Naive B cell (primary cell): ENCODE measurements around the gene KRTAP5-1. TPM values are rescaled to one million over a fixed set of nuclear protein-coding genes. Genes with fewer than 3 reads are reported as not detected.
A peak's percentile ranks its signal among the peaks of the same experiment; 100 is the strongest.
"Not testable (repeated sequence)": the region's sequence is repeated elsewhere in the genome, so short reads cannot be mapped to it uniquely, and the experiment has no call there.

Source experiments
- ATAC-seq, 2 donors: fragments of 150-1000 bp; cut with Tn5 transposase; 2 replicates each; pipeline ENCODE4 v1.10.0; 2021; ENCODE audit warnings: low read depth in 2 of 2, mild to moderate bottlenecking in 2 of 2, moderate library complexity in 2 of 2
- DNase-seq: peaks from one replicate; pipeline ENCODE4 v3.0.0; 2022
- H3K27ac Mint-ChIP-seq, 6 donors: one replicate each; pipeline ENCODE4 v1.8.0; 2020 to 2022; ENCODE audit warnings: mild to moderate bottlenecking in 6 of 6, mixed read lengths in 6 of 6, moderate library complexity in 5 of 6, inconsistent platforms in 2 of 6
- H3K27me3 Mint-ChIP-seq, 3 donors: one replicate each; pipeline ENCODE4 v1.8.0; 2021 to 2022; ENCODE audit warnings: mixed read lengths in 3 of 3, mild to moderate bottlenecking in 1 of 3
- H3K36me3 Mint-ChIP-seq, 2 donors: one replicate each; pipeline ENCODE4 v1.8.0; 2020 to 2022; ENCODE audit warnings: mixed read lengths in 2 of 2, inconsistent platforms in 1 of 2, mild to moderate bottlenecking in 1 of 2
- H3K4me1 Mint-ChIP-seq, 3 donors: one replicate each; pipeline ENCODE4 v1.8.0; 2020 to 2022; ENCODE audit warnings: mixed read lengths in 3 of 3, inconsistent platforms in 1 of 3, mild to moderate bottlenecking in 1 of 3, moderate library complexity in 1 of 3
- H3K4me3 Mint-ChIP-seq, 8 donors: one replicate each; pipeline ENCODE4 v1.8.0; 2020 to 2022; ENCODE audit warnings: mild to moderate bottlenecking in 8 of 8, mixed read lengths in 8 of 8, moderate library complexity in 8 of 8, inconsistent platforms in 2 of 8
- H3K9me3 Mint-ChIP-seq, 7 donors: one replicate each; pipeline ENCODE4 v1.8.0; 2020 to 2022; ENCODE audit warnings: mixed read lengths in 7 of 7, mild to moderate bottlenecking in 5 of 7, inconsistent platforms in 2 of 7, moderate library complexity in 1 of 7
- polyA plus RNA-seq, 6 donors: library from polyadenylated mRNA; unstranded; fragments of 300-500 nt; fragmentation: Illumina TruSeq; gene quantifications; one replicate each; pipeline ENCODE4 v1.2.3, GENCODE V29; 2021; ENCODE audit warnings: low read depth in 6 of 6

Gene KRTAP5-1
- polyA plus RNA-seq, 6 donors from 2014 or later, result not detected

DNA sequence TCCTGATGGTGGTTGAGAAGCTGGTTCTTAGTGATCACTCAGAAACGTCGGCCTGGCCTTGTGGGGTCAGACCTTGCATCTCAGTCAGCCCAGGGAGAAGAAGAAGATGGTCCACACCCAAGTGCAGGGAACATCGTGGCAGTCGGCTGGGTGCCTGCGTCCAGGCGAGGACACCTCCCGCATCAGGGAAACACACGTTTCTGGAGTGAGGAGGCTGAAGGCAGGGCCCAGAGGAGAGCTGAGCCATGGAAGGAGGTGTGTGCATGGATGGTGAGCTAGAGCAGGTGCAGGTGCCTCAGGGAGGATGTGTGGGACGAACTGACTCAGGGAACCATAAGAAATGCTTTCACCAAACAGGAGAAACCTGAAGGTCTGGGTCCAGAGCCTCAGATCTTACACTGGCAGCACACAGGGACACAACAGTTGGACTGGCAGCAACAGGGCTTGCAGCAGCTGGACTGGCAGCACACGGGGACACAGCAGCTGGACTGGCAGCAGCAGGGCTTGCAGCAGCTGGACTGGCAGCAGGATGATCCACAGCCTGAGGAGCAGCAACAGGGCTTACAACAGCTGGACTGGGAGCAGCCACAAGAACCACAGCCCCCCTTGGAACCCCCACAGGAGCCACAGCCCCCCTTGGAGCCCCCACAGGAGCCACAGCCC is 12.4 kb upstream of the KRTAP5-1 start:
- no peaks in the 10 kb centered on the region for H3K36me3 Mint-ChIP-seq
- H3K9me3 Mint-ChIP-seq, result peaks cover 0 to 2% (median 0%) of the 10 kb centered on the region in 7 donors
- no peak overlapping the region for H3K27ac Mint-ChIP-seq
- DNase-seq (no peak), ATAC-seq (no peak)
- H3K4me3 Mint-ChIP-seq, result no peak overlapping the region
- peaks cover 0 to 6% (median 6%) of the 10 kb centered on the region in 3 donors for H3K4me1 Mint-ChIP-seq
- peaks cover 51 to 65% (median 52%) of the 10 kb centered on the region in 3 donors for H3K27me3 Mint-ChIP-seq

- not testable (repeated sequence) for H3K4me1 Mint-ChIP-seq, H3K9me3 Mint-ChIP-seq, ATAC-seq, H3K36me3 Mint-ChIP-seq, H3K27ac Mint-ChIP-seq, H3K4me3 Mint-ChIP-seq, DNase-seq
- H3K27me3 Mint-ChIP-seq, result peaks cover 47 to 70% (median 50%) of the 10 kb centered on the region in 3 donors
Measured at GRCh38 chr11:1596576-1597121, 11.6 kb upstream of the KRTAP5-1 start.

DNA sequence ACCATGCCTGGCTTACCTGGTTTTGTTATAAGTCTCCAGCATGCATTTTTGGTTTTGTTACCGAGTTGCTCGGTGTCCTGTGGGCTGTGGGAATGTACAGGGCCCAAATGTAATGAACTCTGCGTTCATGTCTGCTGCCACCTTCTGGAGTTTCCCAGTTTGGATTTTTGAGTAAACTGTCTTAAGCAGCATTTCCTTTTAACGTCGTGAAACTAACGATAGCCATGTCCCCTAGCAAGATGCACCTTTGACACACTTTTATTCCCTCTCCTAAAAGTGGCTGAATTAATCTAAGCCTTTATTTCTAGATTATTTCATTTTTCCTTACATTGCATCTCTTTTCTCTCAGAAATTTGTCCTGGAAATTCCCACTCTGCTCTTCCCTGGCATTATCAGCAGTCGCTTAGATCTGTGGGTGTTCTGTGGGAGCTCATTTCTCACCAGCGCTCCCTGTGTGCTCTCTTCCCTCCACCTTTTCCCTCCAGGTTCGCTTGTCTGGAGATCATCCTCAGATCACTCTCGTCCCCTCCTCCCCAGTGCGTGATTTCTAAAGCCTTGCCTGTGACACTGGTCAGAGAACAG is 11.0 kb upstream of the KRTAP5-1 start:
- H3K9me3 Mint-ChIP-seq, ATAC-seq, H3K4me3 Mint-ChIP-seq, H3K27ac Mint-ChIP-seq, DNase-seq, H3K36me3 Mint-ChIP-seq, H3K4me1 Mint-ChIP-seq: not testable (repeated sequence)
- peaks cover 51 to 70% (median 53%) of the 10 kb centered on the region in 3 donors for H3K27me3 Mint-ChIP-seq

GRCh38 chr11:1592628-1593027 is 7.5 kb upstream of the KRTAP5-1 start:
- peaks cover 0 to 13% (median 3%) of the 10 kb centered on the region in 7 donors for H3K9me3 Mint-ChIP-seq
- peaks cover 0 to 5% of the 10 kb centered on the region in 2 donors for H3K36me3 Mint-ChIP-seq
- H3K27me3 Mint-ChIP-seq, result peaks cover 38 to 60% (median 59%) of the 10 kb centered on the region in 3 donors
- H3K27ac Mint-ChIP-seq, result no peak overlapping the region
- H3K4me3 Mint-ChIP-seq, result no peak overlapping the region
- ATAC-seq (no peak), DNase-seq (no peak)
- peaks cover 8 to 12% (median 12%) of the 10 kb centered on the region in 3 donors for H3K4me1 Mint-ChIP-seq

DNA sequence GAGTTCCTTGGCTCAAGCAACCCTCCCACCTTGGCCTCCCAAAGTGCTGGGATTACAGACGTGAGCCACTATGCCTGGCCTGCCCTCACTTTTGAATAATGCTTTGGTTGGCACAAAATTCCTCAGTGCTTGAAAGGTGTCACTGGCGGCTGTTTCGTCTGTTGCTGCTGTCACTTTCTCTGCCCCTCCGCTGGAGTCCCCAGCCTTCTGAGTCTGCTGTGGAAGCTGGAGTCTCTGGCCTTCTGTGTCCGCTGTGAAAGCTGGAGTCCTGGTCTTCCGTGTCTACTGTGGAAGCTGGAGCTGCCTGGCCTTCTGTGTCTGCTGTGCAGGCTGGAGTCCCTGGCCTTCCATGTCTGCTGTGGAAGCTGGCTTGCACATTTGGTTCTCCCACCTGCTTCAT is 4.9 kb upstream of the KRTAP5-1 start:
- H3K27ac Mint-ChIP-seq, result no peak overlapping the region
- no peak for ATAC-seq

GRCh38 chr11:1589191-1589963 is 4.3 kb upstream of the KRTAP5-1 start:
- H3K9me3 Mint-ChIP-seq, result peaks cover 0 to 15% (median 3%) of the 10 kb centered on the region in 7 donors
- peak; percentile 54 to 72 for ATAC-seq
- peaks cover 7 to 12% (median 8%) of the 10 kb centered on the region in 3 donors for H3K4me1 Mint-ChIP-seq
- peak overlapping the region in 7 of 8 donors; percentile 38 to 89 (median 70) for H3K4me3 Mint-ChIP-seq
- peak overlapping the region in 3 of 6 donors; percentile 48 to 59 (median 59) for H3K27ac Mint-ChIP-seq
- peaks cover 32 to 49% (median 39%) of the 10 kb centered on the region in 3 donors for H3K27me3 Mint-ChIP-seq
- DNase-seq, H3K36me3 Mint-ChIP-seq: not testable (repeated sequence)

More for the DNA sequence above, 4.9 kb upstream of the KRTAP5-1 start:
- H3K4me1 Mint-ChIP-seq, result peaks cover 7 to 12% (median 8%) of the 10 kb centered on the region in 3 donors
- peak overlapping the region in 3 of 8 donors; percentile 24 to 39 (median 30) for H3K4me3 Mint-ChIP-seq
- peaks cover 0 to 5% of the 10 kb centered on the region in 2 donors for H3K36me3 Mint-ChIP-seq
- no peak for DNase-seq
- peaks cover 0 to 15% (median 3%) of the 10 kb centered on the region in 7 donors for H3K9me3 Mint-ChIP-seq
- H3K27me3 Mint-ChIP-seq, result peaks cover 32 to 51% (median 41%) of the 10 kb centered on the region in 3 donors

DNA sequence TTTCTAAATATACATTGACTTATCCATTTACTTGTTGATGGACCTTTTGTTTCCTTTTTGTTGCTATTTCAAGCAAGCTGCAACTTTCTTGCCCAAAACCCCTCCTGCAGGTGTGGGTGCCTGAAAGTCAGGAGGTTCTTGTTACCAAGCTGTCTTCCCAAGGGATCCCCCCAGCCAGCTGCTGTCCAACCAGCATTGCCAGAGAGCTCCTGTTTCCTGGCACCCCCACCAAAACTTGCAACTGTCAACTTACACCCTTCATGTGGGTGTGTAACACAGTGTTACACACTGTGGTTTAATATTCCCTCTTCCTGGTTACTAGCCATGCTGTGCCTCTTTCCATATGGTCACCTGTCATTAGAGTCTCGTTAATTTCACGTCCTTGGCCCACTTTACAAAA is 1.6 kb upstream of the KRTAP5-1 start:
- peaks cover 24 to 53% (median 48%) of the 10 kb centered on the region in 3 donors for H3K27me3 Mint-ChIP-seq
- peak overlapping the region in 1 of 8 donors; percentile 25 for H3K4me3 Mint-ChIP-seq
- no peak for DNase-seq
- H3K27ac Mint-ChIP-seq, result no peak overlapping the region
- peaks cover 0 to 5% of the 10 kb centered on the region in 2 donors for H3K36me3 Mint-ChIP-seq
- H3K9me3 Mint-ChIP-seq, result peaks cover 0 to 15% (median 7%) of the 10 kb centered on the region in 7 donors
- no peak for ATAC-seq
- peaks cover 6 to 8% (median 7%) of the 10 kb centered on the region in 3 donors for H3K4me1 Mint-ChIP-seq

GRCh38 chr11:1582909-1583308 is 2.2 kb downstream of the KRTAP5-1 start:
- H3K9me3 Mint-ChIP-seq, result peaks cover 5 to 19% (median 15%) of the 10 kb centered on the region in 7 donors
- DNase-seq, H3K27ac Mint-ChIP-seq, H3K4me3 Mint-ChIP-seq, ATAC-seq, H3K4me1 Mint-ChIP-seq: not testable (repeated sequence)
- H3K36me3 Mint-ChIP-seq, result peaks cover 0 to 13% of the 10 kb centered on the region in 2 donors
- peaks cover 26 to 66% (median 37%) of the 10 kb centered on the region in 3 donors for H3K27me3 Mint-ChIP-seq

- H3K4me3 Mint-ChIP-seq, result no peak overlapping the region
- peaks cover 5 to 19% (median 15%) of the 10 kb centered on the region in 7 donors for H3K9me3 Mint-ChIP-seq
- no peaks in the 10 kb centered on the region for H3K4me1 Mint-ChIP-seq
- H3K27me3 Mint-ChIP-seq, result peaks cover 25 to 57% (median 37%) of the 10 kb centered on the region in 3 donors
- ATAC-seq, result no peak
- no peak overlapping the region for H3K27ac Mint-ChIP-seq
- no peak for DNase-seq
- peaks cover 0 to 14% of the 10 kb centered on the region in 2 donors for H3K36me3 Mint-ChIP-seq
Measured at GRCh38 chr11:1581976-1582375, 3.1 kb downstream of the KRTAP5-1 start.

GRCh38 chr11:1576825-1577224 is 8.3 kb downstream of the KRTAP5-1 start:
- Mint-ChIP-seq H3K36me3 (peaks cover 0 to 14% of the 10 kb centered on the region in 2 donors), H3K4me3 (peak overlapping the region in 1 of 8 donors; percentile 75), H3K9me3 (peaks cover 5 to 17% (median 13%) of the 10 kb centered on the region in 7 donors), H3K27ac (no peak overlapping the region), H3K27me3 (peaks cover 17 to 46% (median 25%) of the 10 kb centered on the region in 3 donors), H3K4me1 (peaks cover 6 to 13% (median 10%) of the 10 kb centered on the region in 3 donors)
- no peak for ATAC-seq
- DNase-seq, result no peak

DNA sequence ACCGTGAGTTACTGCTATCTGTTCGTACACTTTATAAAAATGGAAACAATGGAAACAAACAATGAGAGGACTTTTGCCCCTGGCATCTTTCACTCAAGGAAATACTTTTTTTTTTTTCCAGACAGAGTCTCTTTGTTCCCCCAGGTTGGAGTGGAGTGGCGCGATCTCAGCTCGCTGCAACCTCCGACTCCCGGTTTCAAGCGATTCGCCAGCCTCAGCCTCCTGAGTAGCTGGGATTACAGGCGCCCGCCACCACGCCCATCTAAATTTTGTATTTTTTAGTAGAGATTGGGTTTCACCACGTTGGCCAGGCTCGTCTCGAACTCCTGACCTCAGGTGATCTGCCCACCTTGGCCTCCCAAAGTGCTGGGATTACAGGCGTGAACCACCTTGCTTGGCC is 9.3 kb downstream of the KRTAP5-1 start:
- Mint-ChIP-seq H3K9me3 (peaks cover 5 to 15% (median 11%) of the 10 kb centered on the region in 7 donors), H3K36me3 (peaks cover 0 to 14% of the 10 kb centered on the region in 2 donors), H3K4me3 (peak overlapping the region in 4 of 8 donors; percentile 30 to 77 (median 46)), H3K27me3 (peaks cover 9 to 41% (median 21%) of the 10 kb centered on the region in 3 donors), H3K4me1 (peaks cover 6 to 13% (median 11%) of the 10 kb centered on the region in 3 donors)
- ATAC-seq, DNase-seq, H3K27ac Mint-ChIP-seq: not testable (repeated sequence)

- H3K27ac Mint-ChIP-seq, result no peak overlapping the region
Measured at GRCh38 chr11:1574933-1575242, 10.2 kb downstream of the KRTAP5-1 start.

More at GRCh38 chr11:1574933-1575242, 10.2 kb downstream of the KRTAP5-1 start:
- Mint-ChIP-seq H3K4me3 (peak overlapping the region in 7 of 8 donors; percentile 33 to 82 (median 70)), H3K36me3 (peaks cover 0 to 14% of the 10 kb centered on the region in 2 donors), H3K9me3 (peaks cover 5 to 15% (median 11%) of the 10 kb centered on the region in 7 donors), H3K4me1 (peaks cover 6 to 13% (median 13%) of the 10 kb centered on the region in 3 donors), H3K27me3 (peaks cover 8 to 50% (median 24%) of the 10 kb centered on the region in 3 donors)
- ATAC-seq (no peak), DNase-seq (no peak)
